Measurements from ENCODE around the gene LRRC26.

Gene LRRC26

GRCh38 chr9:137199411-137200121, 29.7 kb upstream of the LRRC26 start:
- DNase-seq (ENCODE audit: low read depth in 2 of 2): no peak

GRCh38 chr9:137198902-137199283, 29.0 kb upstream of the LRRC26 start:
- no peak for DNase-seq (ENCODE audit: low read depth in 2 of 2)

- no peak for DNase-seq (ENCODE audit: low read depth in 2 of 2)
Observed at GRCh38 chr9:137198051-137198901, 28.4 kb upstream of the LRRC26 start.

DNA sequence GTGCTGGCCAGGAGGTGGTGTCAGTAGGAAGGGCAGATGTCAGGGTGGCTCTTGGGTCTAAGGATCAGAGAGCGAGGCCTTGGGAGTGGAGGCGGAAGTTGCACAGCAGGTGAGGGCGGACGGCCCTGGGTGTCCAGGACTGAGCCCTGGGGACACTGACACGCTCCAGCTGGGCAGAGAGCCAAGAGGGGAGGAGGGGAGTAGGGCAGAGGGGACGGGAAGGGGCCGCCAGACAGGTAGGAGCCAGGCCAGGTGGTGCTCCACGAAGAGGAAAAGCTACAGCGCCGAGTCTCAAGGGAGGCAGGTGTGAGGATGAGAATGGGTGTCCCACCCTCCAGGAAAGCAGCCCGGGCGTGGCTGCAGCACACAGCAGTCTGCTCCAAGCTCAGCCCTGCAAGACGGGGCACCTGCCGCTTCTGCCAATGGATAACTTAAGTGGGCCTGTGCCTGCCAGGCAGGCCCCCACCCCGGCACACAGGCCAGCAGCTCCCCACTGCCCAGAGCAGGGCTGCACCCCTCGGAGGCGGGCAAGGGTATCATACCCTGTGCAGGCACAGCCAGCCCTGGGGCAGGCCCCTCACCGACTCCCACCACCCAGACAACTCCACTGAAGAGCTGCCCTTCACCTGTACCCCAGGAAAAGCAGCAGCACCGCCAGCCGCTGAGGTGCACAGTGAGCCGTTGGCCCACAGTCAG, 25.8 kb upstream of the LRRC26 start:
- no peak for DNase-seq (ENCODE audit: low read depth in 2 of 2)

DNA sequence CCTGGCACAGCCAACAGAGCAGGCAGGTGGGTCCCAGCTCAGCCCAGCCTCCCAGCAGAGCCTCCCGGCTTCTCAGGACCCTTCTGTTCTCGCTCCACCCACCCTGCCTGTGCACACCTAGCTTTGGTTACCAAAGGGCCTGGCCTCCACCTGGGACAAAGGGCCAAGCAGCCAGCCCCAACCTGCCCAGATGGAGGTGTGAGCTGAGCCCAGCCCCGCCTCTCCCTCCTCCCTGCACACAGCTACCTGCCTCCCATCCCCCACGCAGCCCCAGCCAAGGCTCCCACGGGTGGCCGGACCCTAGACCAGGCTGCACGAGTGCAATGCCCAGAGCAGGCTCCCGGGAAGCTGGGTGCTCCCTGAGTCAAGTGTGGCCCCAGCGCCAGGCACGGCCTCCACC, 25.1 kb upstream of the LRRC26 start:
- no peak for DNase-seq (ENCODE audit: low read depth in 2 of 2)

DNA sequence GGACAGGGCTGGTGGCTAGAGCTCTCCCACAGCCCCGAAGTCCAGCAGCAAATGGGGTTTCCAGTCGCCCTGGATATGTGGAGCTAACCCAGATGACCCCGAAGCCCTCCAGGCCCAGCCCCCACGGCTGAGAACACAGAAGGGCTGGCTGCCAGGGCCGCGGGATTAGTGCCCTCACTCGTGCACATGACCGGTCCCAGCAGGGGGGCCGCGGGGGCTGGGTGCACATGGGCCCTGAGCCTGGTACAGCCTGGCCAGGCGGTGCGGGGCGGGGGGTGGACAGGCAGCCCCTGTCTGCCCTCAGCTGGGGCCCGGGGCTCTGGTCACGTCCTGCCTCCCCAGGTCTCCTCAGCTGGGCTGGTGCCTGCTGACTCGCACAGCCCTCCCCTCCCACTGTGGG, 24.5 kb upstream of the LRRC26 start:
- no peak for DNase-seq (ENCODE audit: low read depth in 2 of 2)

DNA sequence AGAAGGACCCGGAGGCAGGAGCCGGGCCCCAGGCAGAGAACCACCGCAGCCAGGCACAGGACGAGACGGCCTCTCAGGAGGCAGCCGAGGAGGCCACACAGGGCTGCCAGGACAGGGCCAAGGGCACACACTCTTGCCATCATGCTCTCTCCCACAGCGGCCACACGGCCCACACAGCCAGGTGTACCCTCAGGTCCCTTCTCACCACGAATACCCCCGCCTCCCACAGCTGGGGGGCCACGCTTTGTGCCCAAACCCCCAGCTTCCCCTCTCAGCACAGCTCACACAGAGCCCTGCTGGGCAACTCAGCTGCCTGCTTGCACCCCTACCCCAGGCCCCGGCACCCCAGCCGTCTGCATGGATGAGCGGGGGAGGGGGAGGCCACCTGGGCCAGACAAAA, 23.9 kb upstream of the LRRC26 start:
- DNase-seq (ENCODE audit: low read depth in 2 of 2): no peak

GRCh38 chr9:137192859-137193258, 23.0 kb upstream of the LRRC26 start:
- DNase-seq (ENCODE audit: low read depth in 2 of 2): no peak

- no peak for DNase-seq (ENCODE audit: low read depth in 2 of 2)
Observed at GRCh38 chr9:137192448-137192780, 22.6 kb upstream of the LRRC26 start.

DNA sequence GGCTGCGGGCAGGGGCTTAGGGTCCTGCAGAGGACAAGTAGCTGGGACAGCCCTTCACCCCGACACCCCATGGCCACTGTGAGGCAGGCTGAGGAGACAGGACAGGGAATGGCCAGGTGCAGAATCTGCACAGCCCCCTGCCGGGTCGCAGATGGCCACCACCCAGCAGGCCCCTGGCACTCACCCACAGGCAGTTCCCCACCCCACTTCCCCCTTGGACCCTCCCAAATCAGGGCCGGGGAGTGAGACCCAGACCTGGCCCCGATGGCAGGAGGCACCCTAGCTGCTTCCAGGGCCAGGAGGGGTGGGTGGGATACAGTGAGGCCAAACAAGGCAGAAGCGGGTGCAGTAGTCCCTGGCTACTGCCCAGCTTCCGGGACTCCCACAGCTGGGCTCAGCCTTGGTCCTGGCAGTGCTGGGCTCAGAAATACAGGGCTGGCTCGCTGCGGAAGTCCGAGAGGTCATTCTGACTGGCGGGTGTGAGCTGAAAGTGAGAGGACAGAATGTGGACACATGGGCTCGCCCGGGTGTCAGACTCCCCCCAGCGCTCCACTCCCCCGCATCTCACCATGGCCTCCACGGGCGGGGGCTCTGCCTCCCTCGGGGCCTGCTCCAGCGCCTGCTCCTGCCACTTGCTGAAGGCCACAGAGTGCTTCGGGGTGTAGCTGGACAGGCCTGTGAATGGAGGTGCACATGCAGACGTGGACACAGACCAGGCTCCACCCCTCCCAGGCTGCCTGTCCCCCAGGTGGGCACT, 22.0 kb upstream of the LRRC26 start:
- no peak for DNase-seq (ENCODE audit: low read depth in 2 of 2)

GRCh38 chr9:137191245-137191644, 21.4 kb upstream of the LRRC26 start:
- no peak for DNase-seq (ENCODE audit: low read depth in 2 of 2)

- DNase-seq (ENCODE audit: low read depth in 2 of 2): no peak
Observed at GRCh38 chr9:137190315-137190856, 20.5 kb upstream of the LRRC26 start.

DNA sequence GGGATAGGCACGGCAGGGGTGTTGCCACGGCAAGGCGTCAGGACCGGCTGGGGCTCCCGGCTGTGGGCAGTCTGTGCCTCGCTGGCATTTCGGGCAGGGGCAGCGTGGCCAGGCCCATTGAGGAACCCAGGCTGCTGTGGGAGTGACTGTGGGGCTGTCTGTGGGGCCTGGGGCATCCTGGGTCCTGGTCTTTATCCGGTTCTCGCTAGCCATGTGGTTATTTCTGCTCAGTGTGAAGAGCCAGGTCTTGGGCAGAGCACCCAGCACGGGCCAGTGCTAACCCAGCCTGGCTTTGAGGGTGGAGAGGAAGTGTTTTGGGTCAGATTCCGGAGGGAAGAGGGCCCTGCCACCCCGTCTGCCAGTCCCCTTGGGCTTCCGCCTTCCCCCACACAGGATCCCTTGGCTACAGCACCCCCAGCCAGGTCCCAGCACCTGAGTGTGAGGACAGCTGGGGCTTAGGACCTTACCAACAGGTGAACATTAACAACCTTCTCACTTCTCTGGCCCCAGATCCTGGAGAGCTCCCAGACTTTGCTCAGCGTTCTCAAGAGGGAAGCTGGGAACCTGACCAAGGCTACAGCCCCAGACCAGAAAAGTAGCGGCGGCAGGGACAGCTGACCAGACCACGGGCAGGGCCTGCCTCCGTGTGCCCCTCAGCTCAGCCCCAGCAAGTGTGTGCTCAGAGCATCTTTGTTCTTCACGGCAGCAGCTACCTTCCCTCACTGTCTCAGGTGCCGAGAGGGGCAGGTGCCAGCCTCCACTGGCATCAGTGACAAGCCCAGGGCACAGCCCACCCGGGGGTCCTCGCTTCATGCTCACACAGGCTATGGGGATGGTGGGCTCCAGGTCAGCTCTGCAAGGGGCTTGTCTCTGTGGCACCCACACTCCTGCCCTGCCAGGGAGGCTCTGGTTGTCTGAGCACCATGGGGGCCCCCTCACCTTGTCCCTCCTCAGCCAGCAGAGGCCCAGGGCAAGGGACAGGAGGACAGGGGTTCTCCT, 19.7 kb upstream of the LRRC26 start:
- DNase-seq (ENCODE audit: low read depth in 2 of 2): no peak

GRCh38 chr9:137188490-137189296, 18.8 kb upstream of the LRRC26 start, which contains the start of the genes ANAPC2 and SSNA1:
TSS of gene ANAPC2 (minus strand) at chr9:137188560. CDS start at chr9:137188532, 28 bp downstream.
TSS of gene SSNA1 (plus strand) at chr9:137188676. CDS start at chr9:137188727, 51 bp downstream.
- DNase-seq (ENCODE audit: low read depth in 2 of 2): peak; percentile 74 to 78

DNA sequence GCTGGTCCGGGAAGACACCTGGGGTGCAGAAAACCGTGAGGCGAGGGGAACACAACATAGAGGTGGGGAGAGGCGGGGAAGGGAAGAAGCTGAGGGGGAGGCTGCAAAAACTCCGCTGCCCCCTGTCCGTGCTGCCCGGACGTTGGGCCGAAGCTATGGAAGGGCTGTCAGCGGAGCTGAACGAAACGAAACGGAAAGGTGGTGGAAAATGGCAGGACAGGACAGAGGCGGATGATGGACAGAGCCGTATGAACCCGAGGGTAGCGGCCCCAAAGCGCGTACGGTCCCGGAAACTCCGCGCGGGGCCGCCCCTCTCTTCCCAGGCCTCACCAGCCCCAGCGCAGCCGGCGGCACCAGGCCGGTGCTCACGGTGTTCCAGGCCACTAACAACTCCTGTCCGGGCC, 18.2 kb upstream of the LRRC26 start:
- DNase-seq (ENCODE audit: low read depth in 2 of 2): no peak

DNA sequence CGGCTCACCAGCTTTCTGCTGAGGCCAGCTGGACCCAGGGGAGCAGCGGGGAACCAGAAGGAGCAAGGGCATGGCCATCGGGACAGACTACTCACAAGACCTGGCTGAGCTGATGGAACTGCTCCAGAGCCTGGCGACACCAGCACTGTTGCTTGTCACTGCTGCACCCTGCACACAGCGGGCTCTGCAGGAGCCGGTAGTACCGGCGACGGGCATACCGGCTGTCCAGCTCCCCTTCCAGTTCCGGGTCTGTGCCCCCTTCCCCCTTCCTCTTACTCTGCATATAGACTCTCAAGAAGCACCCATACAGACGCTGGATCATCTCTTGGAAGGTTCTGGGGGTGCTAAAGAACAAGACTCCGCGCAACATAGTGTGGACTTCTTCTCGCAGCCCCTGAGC, 17.5 kb upstream of the LRRC26 start:
- DNase-seq (ENCODE audit: low read depth in 2 of 2): no peak

DNA sequence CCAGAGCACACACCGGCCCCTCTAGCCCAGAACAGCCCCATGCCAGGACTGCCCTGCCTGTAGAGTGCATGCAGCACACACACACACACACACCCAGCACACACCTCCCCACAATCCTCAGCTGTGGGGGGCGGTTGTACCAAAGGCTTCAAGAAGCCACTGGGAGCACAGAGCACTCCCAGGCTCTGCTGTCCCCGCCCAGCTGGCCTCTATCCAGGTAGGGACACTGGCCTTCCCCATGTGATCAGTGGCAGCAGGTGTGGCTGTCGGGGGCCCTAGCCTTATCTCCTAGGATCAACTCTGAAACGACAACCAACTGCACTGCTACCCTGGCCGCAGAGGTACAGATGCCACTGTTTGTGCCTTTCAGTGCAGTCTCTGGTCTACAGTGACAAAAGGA, 16.5 kb upstream of the LRRC26 start:
- DNase-seq (ENCODE audit: low read depth in 2 of 2): no peak

DNA sequence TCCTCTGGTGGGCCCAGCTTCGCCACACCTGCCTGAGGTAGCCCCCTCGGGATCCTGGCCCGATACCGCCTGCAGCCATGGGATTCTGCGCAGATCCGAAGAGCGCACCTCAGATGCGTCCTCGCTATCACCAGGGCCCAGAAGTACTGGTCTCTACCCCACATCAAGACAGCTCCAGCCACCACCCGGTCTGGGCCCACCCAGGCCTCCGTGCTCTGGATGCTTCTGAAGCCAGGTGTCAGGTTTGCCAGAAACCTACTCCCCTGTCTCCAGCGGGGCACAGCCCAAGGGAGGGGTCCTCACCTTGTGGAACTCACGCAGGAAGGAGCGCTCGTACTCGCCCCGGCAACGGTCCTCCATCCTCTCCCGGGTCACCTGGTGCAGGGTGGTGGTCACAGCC, 16.1 kb upstream of the LRRC26 start:
- DNase-seq (ENCODE audit: low read depth in 2 of 2): no peak

- no peak for DNase-seq (ENCODE audit: low read depth in 2 of 2)
Observed at GRCh38 chr9:137184881-137185660, 15.2 kb upstream of the LRRC26 start.

Measured in fibroblast of skin of left biceps (primary cell).